Neural progenitor cell (in vitro differentiated cells): ENCODE data around the gene MIOX.

Source experiments
- CTCF ChIP-seq: fragments of 200-600 bp; sonication (generic); IDR thresholded peaks from 2 replicates; pipeline ENCODE4 v1.5.1; 2017; ENCODE audit warnings: antibody characterized with exemption, mild to moderate bottlenecking
- EZH2 ChIP-seq: fragments of 200-600 bp; sonication (generic); IDR thresholded peaks from 2 replicates; pipeline ENCODE4 v1.6.1; 2017; ENCODE audit warnings: antibody characterized with exemption, mild to moderate bottlenecking, moderate library complexity

GRCh38 chr22:50500452-50500851, 13.8 kb downstream of the MIOX start:
- TF ChIP-seq CTCF (no peak), EZH2 (no peak)
